MM.1S (cell line): Measurements from ENCODE around the gene C1orf198.

Experiments
- DNase-seq: peaks from one replicate; pipeline ENCODE4 v3.0.0-alpha.2; 2015
- H2AFZ ChIP-seq: fragments of 300-600 bp; sonication (generic); 2 replicates; pipeline ENCODE4 v1.6.0; 2016; ENCODE audit warnings: antibody characterized with exemption, low read length
- H3F3A ChIP-seq: fragments of 300-600 bp; sonication (generic); 2 replicates; pipeline ENCODE4 v1.6.1; 2016; ENCODE audit warnings: mild to moderate bottlenecking, antibody characterized with exemption, low read length, moderate library complexity, mixed read lengths; ENCODE audit not compliant: insufficient read depth
- H3K27ac ChIP-seq: fragments of 300-600 bp; sonication (generic); 2 replicates; pipeline ENCODE4 v1.5.1; 2016; ENCODE audit warnings: mild to moderate bottlenecking, low read length
- H3K27me3 ChIP-seq: fragments of 300-600 bp; sonication (generic); replicated peaks from 2 replicates; pipeline ENCODE4 v1.6.0; 2016; ENCODE audit warnings: low read length; ENCODE audit not compliant: insufficient read depth
- H3K36me3 ChIP-seq: fragments of 300-600 bp; sonication (generic); replicated peaks from 2 replicates; pipeline ENCODE4 v1.6.1; 2016; ENCODE audit warnings: mild to moderate bottlenecking, low read length, mixed read lengths; ENCODE audit not compliant: insufficient read depth
- H3K4me1 ChIP-seq: fragments of 300-600 bp; sonication (generic); 2 replicates; pipeline ENCODE4 v1.6.1; 2016; ENCODE audit warnings: low read length, mixed read lengths
- H3K4me2 ChIP-seq: fragments of 300-600 bp; sonication (generic); 2 replicates; pipeline ENCODE4 v1.6.0; 2016; ENCODE audit warnings: low read depth, low read length
- H3K4me3 ChIP-seq: fragments of 300-600 bp; sonication (generic); 2 replicates; pipeline ENCODE4 v1.5.1; 2016; ENCODE audit warnings: low read length, mixed read lengths
- H3K79me2 ChIP-seq: fragments of 300-600 bp; sonication (generic); 2 replicates; pipeline ENCODE4 v1.6.1; 2016; ENCODE audit warnings: mixed run types, low read length, mixed read lengths
- H3K9ac ChIP-seq: fragments of 300-600 bp; sonication (generic); 2 replicates; pipeline ENCODE4 v1.6.1; 2016; ENCODE audit warnings: low read length, mixed read lengths
- H3K9me2 ChIP-seq: fragments of 300-600 bp; sonication (generic); replicated peaks from 2 replicates; pipeline ENCODE4 v1.6.1; 2016; ENCODE audit warnings: mild to moderate bottlenecking, low read length, mixed read lengths; ENCODE audit not compliant: insufficient read depth
- H3K9me3 ChIP-seq: fragments of 300-600 bp; sonication (generic); replicated peaks from 2 replicates; pipeline ENCODE4 v1.6.1; 2016; ENCODE audit warnings: mild to moderate bottlenecking, low read length, mixed read lengths; ENCODE audit not compliant: insufficient read depth
- H4K20me1 ChIP-seq: fragments of 300-600 bp; sonication (generic); 2 replicates; pipeline ENCODE4 v1.6.1; 2016; ENCODE audit warnings: mild to moderate bottlenecking, low read length, moderate library complexity, mixed read lengths; ENCODE audit not compliant: insufficient read depth
- CTCF ChIP-seq: fragments of 300-600 bp; sonication (generic); IDR thresholded peaks from 2 replicates; pipeline ENCODE4 v1.5.1; 2016; ENCODE audit warnings: antibody characterized with exemption, low read length, mixed read lengths
- EZH2 ChIP-seq: fragments of 300-600 bp; sonication (generic); optimal IDR thresholded peaks from 2 replicates; pipeline ENCODE3; 2017; ENCODE audit warnings: low read depth, mild to moderate bottlenecking, antibody characterized with exemption, low read length, mixed read lengths
- EZH2phosphoT487 ChIP-seq: fragments of 300-600 bp; sonication (generic); IDR thresholded peaks from 2 replicates; pipeline ENCODE4 v1.6.1; 2018; ENCODE audit warnings: antibody characterized with exemption, low read length

The C1orf198 gene

GRCh38 chr1:230825761-230826160, 42.6 kb downstream of the C1orf198 start:
- no peaks in the 10 kb centered on the region for H3K36me3 ChIP-seq
- H4K20me1 ChIP-seq = no peaks in the 10 kb centered on the region
- no peaks in the 10 kb centered on the region for H3F3A ChIP-seq
- no peak overlapping the region for H3K27ac ChIP-seq
- H3K4me2 ChIP-seq = peak overlapping the region; percentile 47; the same call in 1 of the 2 replicates
- H3K4me1 ChIP-seq = peaks cover 16% of the 10 kb centered on the region
- DNase-seq = no peak
- no peaks in the 10 kb centered on the region for H3K9me2 ChIP-seq
- H3K9me3 ChIP-seq = no peaks in the 10 kb centered on the region
- H3K4me3 ChIP-seq = no peak overlapping the region
- TF ChIP-seq EZH2 (no peak), CTCF (no peak), EZH2phosphoT487 (no peak)
- no peak overlapping the region for H3K9ac ChIP-seq
- H3K27me3 ChIP-seq = no peaks in the 10 kb centered on the region
- no peaks in the 10 kb centered on the region for H3K79me2 ChIP-seq
- no peak overlapping the region for H2AFZ ChIP-seq

- H3K36me3 ChIP-seq = no peaks in the 10 kb centered on the region
- H3K27ac ChIP-seq = 0 out of 2 replicates have a peak overlapping the region, but pooled peaks have one; percentile 11
- TF ChIP-seq EZH2phosphoT487 (no peak), EZH2 (no peak), CTCF (no peak)
- no peak overlapping the region for H3K4me3 ChIP-seq
- H3K27me3 ChIP-seq = no peaks in the 10 kb centered on the region
- H3K4me2 ChIP-seq = peak overlapping the region; percentile 47; the same call in 1 of the 2 replicates
- no peaks in the 10 kb centered on the region for H3K79me2 ChIP-seq
- H3K9me2 ChIP-seq = no peaks in the 10 kb centered on the region
- peaks cover 16% of the 10 kb centered on the region for H3K4me1 ChIP-seq
- no peaks in the 10 kb centered on the region for H3F3A ChIP-seq
- no peak overlapping the region for H3K9ac ChIP-seq
- H4K20me1 ChIP-seq = no peaks in the 10 kb centered on the region
- H3K9me3 ChIP-seq = no peaks in the 10 kb centered on the region
- DNase-seq = peak; percentile 41
- H2AFZ ChIP-seq = 0 out of 2 replicates have a peak overlapping the region, but pooled peaks have one; percentile 20
These were observed 43.2 kb downstream of the C1orf198 start for GRCh38 chr1:230824919-230825721.

GRCh38 chr1:230824551-230824918, 43.8 kb downstream of the C1orf198 start:
- Histone ChIP-seq H3K79me2 (no peaks in the 10 kb centered on the region), H3F3A (no peaks in the 10 kb centered on the region), H3K27ac (no peak overlapping the region), H4K20me1 (no peaks in the 10 kb centered on the region), H2AFZ (0 out of 2 replicates have a peak overlapping the region, but pooled peaks have one; percentile 20), H3K27me3 (no peaks in the 10 kb centered on the region), H3K9ac (no peak overlapping the region), H3K9me3 (no peaks in the 10 kb centered on the region), H3K4me1 (peaks cover 16% of the 10 kb centered on the region), H3K9me2 (no peaks in the 10 kb centered on the region), H3K4me3 (no peak overlapping the region), H3K36me3 (no peaks in the 10 kb centered on the region), H3K4me2 (peak overlapping the region; percentile 47; the same call in 1 of the 2 replicates)
- no peak for DNase-seq
- TF ChIP-seq CTCF (no peak), EZH2phosphoT487 (no peak), EZH2 (no peak)
